Fibroblast of pulmonary artery (primary cell): Measurements from ENCODE around the gene SZRD1.

Source experiments
- DNase-seq: peaks from one replicate; pipeline ENCODE4 v3.0.0-alpha.2; 2010; ENCODE audit warnings: low read depth
- H3K4me3 ChIP-seq: replicated peaks from 2 replicates; pipeline ENCODE4 v1.5.1; 2011; ENCODE audit warnings: low read depth, mild to moderate bottlenecking, control low read depth, low read length, moderate library complexity
- TF ChIP-seq, protein P1 (sequence below): IDR thresholded peaks from 2 replicates; pipeline ENCODE4 v1.5.1; 2011; ENCODE audit warnings: mild to moderate bottlenecking, control low read depth, low read length, inconsistent platforms; ENCODE audit errors: missing control alignments

The SZRD1 gene

DNA sequence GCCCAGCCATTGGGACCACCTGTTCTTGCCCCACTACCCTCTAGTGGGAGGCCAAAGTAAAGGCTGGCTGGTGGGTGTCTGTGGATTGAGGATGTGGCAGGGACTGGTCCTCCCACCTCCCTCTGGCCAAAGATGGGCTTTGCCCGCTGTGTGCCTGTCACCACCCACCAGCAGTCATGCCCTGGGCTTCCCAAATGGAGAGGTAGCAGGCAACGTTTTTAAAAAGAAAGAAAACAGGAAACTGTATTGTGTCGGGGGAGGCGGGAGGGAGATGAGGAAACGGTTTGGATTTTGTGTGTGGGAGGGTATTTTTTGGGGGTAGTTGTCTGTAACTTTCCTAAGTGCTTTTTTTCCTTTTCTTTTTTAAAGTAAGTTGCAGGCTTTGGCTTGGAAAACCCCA, 30.1 kb downstream of the SZRD1 start:
- H3K4me3 ChIP-seq: no peak overlapping the region
- peak; percentile 45 for DNase-seq
- TF ChIP-seq, protein P1, sequence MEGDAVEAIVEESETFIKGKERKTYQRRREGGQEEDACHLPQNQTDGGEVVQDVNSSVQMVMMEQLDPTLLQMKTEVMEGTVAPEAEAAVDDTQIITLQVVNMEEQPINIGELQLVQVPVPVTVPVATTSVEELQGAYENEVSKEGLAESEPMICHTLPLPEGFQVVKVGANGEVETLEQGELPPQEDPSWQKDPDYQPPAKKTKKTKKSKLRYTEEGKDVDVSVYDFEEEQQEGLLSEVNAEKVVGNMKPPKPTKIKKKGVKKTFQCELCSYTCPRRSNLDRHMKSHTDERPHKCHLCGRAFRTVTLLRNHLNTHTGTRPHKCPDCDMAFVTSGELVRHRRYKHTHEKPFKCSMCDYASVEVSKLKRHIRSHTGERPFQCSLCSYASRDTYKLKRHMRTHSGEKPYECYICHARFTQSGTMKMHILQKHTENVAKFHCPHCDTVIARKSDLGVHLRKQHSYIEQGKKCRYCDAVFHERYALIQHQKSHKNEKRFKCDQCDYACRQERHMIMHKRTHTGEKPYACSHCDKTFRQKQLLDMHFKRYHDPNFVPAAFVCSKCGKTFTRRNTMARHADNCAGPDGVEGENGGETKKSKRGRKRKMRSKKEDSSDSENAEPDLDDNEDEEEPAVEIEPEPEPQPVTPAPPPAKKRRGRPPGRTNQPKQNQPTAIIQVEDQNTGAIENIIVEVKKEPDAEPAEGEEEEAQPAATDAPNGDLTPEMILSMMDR: no peak

DNA sequence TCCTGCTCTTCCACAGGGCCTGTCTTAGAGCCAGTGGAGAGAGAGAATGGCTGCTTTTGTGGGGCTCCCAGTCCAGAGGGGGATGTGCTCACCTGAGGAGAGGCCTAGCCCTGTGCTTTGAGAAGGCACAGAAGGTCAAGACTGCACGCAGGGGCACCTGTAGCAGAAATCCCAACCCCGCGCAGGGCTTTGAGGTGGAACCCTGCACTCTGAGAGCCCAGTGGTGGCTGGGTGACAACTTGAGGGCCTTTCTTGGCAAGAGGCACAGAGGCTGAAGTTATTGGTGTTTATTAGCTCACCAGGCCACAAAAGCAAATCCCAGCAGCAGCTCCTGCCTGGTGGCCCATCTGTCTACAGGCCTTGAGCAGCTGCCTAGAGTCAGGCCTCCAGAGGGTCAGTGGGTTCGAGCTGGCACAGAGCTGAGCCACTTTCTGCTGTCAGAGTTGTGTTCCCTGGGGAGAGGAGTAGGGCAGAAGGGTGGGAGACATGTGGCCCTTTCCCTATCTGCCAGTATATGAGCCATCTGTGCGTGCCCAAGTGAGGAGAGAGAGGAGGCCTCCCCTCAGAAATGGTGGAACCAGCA, 31.4 kb downstream of the SZRD1 start:
- TF ChIP-seq, protein P1: no peak
- no peak overlapping the region for H3K4me3 ChIP-seq

DNA sequence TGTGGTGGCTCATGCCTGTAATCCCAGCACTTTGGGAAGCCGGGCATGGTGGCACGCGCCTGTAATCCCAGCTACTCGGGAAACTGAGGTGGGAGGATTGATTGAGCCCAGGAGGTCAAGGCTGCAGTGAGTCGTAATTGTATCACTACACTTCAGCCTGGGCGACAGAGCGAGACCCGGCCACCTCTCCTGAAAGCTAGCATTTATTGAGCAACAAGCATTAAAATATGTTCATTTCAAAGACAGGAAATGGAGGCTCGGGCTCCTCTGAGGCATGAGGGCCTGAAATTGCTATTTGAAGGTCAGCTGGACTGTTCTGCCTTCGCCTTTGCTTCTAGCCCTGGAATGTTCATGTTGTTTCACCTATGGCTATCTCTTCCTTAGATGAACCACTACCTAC, 35.7 kb downstream of the SZRD1 start:
- TF ChIP-seq, protein P1: no peak
- no peak overlapping the region for H3K4me3 ChIP-seq
- DNase-seq: peak; percentile 27

More for the DNA sequence above, 31.4 kb downstream of the SZRD1 start:
- DNase-seq: no peak

DNA sequence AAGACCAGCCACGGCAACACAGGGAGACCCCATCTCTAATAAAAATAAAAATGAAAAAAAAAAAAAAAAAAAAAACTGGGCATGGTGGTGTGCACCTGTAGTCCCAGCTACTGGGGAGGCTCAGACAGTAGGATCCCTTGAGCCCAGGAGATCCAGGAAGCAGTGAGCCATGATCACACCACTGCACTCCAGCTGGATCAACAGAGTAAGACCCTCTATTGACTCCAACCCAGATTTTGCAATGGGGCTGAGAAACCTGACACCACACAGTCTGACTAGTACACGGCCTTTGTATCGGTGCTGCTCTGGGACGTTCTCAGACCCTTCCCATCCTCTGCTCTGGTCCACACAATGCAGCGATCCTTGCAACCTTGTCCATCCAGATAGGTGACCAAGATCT, 38.4 kb downstream of the SZRD1 start:
- H3K4me3 ChIP-seq: no peak overlapping the region
- DNase-seq: no peak
- TF ChIP-seq, protein P1: no peak

DNA sequence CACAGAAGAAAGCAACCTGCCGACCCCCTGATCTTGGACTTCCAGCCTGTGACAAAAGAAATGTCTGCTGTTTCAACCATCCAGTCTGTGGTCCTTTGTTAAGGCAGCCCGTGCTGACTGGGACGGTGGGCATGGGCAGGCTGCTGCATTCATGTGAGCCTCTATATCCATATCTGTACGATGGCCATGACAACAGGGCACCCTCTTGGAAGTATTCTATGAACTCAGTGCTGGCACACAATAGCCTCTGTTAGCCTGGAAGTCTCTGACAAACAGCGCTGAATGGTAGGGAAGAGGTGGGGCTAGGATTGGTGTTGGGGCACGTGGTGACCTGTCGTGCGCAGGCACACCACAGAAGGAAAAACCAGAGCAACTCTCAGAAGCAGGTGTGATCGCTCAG, 39.8 kb downstream of the SZRD1 start:
- no peak for DNase-seq
- no peak overlapping the region for H3K4me3 ChIP-seq
- TF ChIP-seq, protein P1: no peak

DNA sequence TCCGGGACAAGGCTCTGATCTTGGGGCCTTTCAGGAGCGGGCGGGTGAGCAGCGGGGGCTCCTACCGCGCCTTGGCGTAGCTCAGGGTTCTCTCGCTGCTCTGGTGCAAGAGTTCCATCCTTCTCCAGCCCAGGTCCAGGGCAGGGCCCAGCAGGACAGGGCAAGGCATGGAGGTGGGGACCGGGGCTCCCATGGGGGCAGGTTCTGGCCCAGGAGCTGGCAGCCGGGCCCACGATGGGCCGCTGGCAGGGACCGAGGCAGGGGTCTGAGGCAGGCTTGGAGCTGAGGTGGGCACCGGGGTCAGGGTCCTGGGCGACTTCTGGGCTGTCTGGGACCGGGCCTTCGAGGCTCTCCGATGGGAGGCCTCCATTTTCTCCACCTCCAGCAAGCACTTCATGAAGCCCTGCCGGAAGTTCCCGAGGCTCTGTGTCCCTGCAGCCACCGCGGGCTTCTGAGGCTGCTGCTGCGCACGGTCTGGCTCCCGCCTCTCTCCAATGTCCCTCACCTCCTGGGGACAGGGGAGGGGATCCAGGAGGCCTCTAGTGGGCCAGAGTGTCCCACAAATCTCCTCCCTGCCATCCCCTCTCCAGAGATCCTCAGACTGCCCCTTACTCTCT, 42.6 kb downstream of the SZRD1 start:
- DNase-seq: no peak
- TF ChIP-seq, protein P1: no peak
- H3K4me3 ChIP-seq: no peak overlapping the region

DNA sequence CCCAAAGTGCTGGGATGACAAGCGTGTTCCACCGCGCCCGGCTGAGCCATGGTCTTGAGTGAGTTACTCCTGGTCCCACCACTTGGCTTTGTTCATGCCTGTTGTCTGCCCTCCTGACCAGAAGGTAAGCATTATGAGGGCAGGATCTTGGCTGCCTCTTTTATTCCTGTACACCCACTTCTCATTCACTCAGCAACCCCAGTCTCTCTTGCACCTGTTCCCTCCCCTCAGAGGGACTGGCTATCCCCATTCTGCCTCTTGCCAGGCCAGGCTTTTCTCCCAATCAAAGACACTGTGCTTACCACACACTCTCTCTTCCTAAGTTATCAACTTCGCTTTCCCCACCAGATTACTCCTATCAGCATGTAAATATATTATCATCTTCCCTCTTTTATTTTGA, 43.8 kb downstream of the SZRD1 start:
- H3K4me3 ChIP-seq: no peak overlapping the region
- TF ChIP-seq, protein P1: no peak
- DNase-seq: no peak
